ENCODE data around the gene MTIF2. TPM values are rescaled to one million over a fixed set of nuclear protein-coding genes. Genes with fewer than 3 reads are reported as not detected.
"Not testable (repeated sequence)": the region's sequence is repeated elsewhere in the genome, so short reads cannot be mapped to it uniquely, and the experiment has no call there.

Gene MTIF2
- total RNA-seq, 1 experiment from 2014 or later = 49.8 TPM

GRCh38 chr2:55279214-55279835 is 10.3 kb upstream of the MTIF2 start:
- H3K4me1 ChIP-seq (ENCODE audit: control insufficient read depth in 1 of 2, insufficient read depth in 2 of 2, low read length in 2 of 2) = peaks cover 0 to 16% of the 10 kb centered on the region in 2 experiments; a peak in 2 of 4 replicates
- H3K4me2 ChIP-seq (ENCODE audit: low read length); RAD21 ChIA-PET (ENCODE audit: low non-redundant PET in 1 of 2, low total read pairs in 2 of 2, uncharacterized antibody in 2 of 2, unreplicated experiment in 2 of 2): not testable (repeated sequence)

GRCh38 chr2:55277310-55277709 is 8.3 kb upstream of the MTIF2 start:
- H3K4me1 ChIP-seq (ENCODE audit: control insufficient read depth in 1 of 2, insufficient read depth in 2 of 2, low read length in 2 of 2) = peaks cover 0 to 11% of the 10 kb centered on the region in 2 experiments; a peak in 1 of 4 replicates
- H3K27ac ChIP-seq (ENCODE audit: low read depth, low read length) = no peak overlapping the region
- RAD21 ChIA-PET (ENCODE audit: low non-redundant PET in 1 of 2, low total read pairs in 2 of 2, uncharacterized antibody in 2 of 2, unreplicated experiment in 2 of 2) = interaction anchor here in 1 of 2 experiments (0.6 kb wide), 1 partner anchor 16 kb away, joined by 3 read pairs; no protein-coding TSS in a partner anchor
- no peak overlapping the region for H3K9ac ChIP-seq (ENCODE audit: low read length)
- H3K36me3 ChIP-seq (ENCODE audit: control insufficient read depth in 1 of 2, insufficient read depth in 2 of 2, low read length in 2 of 2) = no peaks in the 10 kb centered on the region
- no peaks in the 10 kb centered on the region for H3K79me2 ChIP-seq (ENCODE audit: insufficient read depth, low read length)
- POLR2A ChIA-PET = no interaction called here
- H4K20me1 ChIP-seq (ENCODE audit: insufficient read depth) = no peaks in the 10 kb centered on the region
- no TSS peak for BruUV-seq (replicated peaks)
- H3K4me2 ChIP-seq (ENCODE audit: low read length) = no peak overlapping the region
- TF ChIP-seq ZFX (IDR thresholded peaks at IDR 0.05) = no peak
- no peak for TF ChIP-seq CBX3 (IDR thresholded peaks at IDR 0.05; ENCODE audit: low read depth)
- no peak for TF ChIP-seq RAD21 (IDR thresholded peaks at IDR 0.05; ENCODE audit: low read depth)
- no peak for TF ChIP-seq POLR2A (IDR thresholded peaks at IDR 0.05; ENCODE audit: borderline replicate concordance, extremely low read depth, insufficient read depth, insufficient read length)
- no peak for TF ChIP-seq SP1 (IDR thresholded peaks at IDR 0.05; ENCODE audit: low read depth)
- no peak for TF ChIP-seq POLR2AphosphoS5 (IDR thresholded peaks at IDR 0.05; ENCODE audit: low read depth, low read length)
- ATAC-seq (no peak), DNase-seq (ENCODE audit: low read depth, low spot score) (no peak)
- intact Hi-C loops (cut with micrococcal nuclease) = no loop called here
- CTCF ChIA-PET = no interaction called here
- H3K27me3 ChIP-seq (ENCODE audit: insufficient read depth, low read length) = no peaks in the 10 kb centered on the region
- H3K9me2 ChIP-seq (ENCODE audit: insufficient read depth) = no peaks in the 10 kb centered on the region
- H3K4me3 ChIP-seq (replicated peaks in 1 of 2; ENCODE audit: low read depth in 1 of 2, low read length in 2 of 2) = no peak overlapping the region
- no peak overlapping the region for H2AFZ ChIP-seq (ENCODE audit: low read depth, low read length, poor library complexity, severe bottlenecking)
- H3K9me3 ChIP-seq (ENCODE audit: control insufficient read depth in 1 of 2, insufficient read depth in 1 of 2, low read depth in 1 of 2, low read length in 2 of 2) = no peaks in the 10 kb centered on the region

More at GRCh38 chr2:55279214-55279835, 10.3 kb upstream of the MTIF2 start:
- H3K27ac ChIP-seq (ENCODE audit: low read depth, low read length); H3K9me2 ChIP-seq (ENCODE audit: insufficient read depth); BruUV-seq (replicated peaks); H3K27me3 ChIP-seq (ENCODE audit: insufficient read depth, low read length); CTCF ChIA-PET; POLR2A ChIA-PET; H2AFZ ChIP-seq (ENCODE audit: low read depth, low read length, poor library complexity, severe bottlenecking); H3K4me3 ChIP-seq (replicated peaks in 1 of 2; ENCODE audit: low read depth in 1 of 2, low read length in 2 of 2); H4K20me1 ChIP-seq (ENCODE audit: insufficient read depth); ATAC-seq; H3K36me3 ChIP-seq (ENCODE audit: control insufficient read depth in 1 of 2, insufficient read depth in 2 of 2, low read length in 2 of 2); intact Hi-C loops (cut with micrococcal nuclease); H3K79me2 ChIP-seq (ENCODE audit: insufficient read depth, low read length); DNase-seq (ENCODE audit: low read depth, low spot score); H3K9ac ChIP-seq (ENCODE audit: low read length); H3K9me3 ChIP-seq (ENCODE audit: control insufficient read depth in 1 of 2, insufficient read depth in 1 of 2, low read depth in 1 of 2, low read length in 2 of 2): not testable (repeated sequence)

GRCh38 chr2:55274346-55274745 is 5.3 kb upstream of the MTIF2 start:
- H3K79me2 ChIP-seq (ENCODE audit: insufficient read depth, low read length); H2AFZ ChIP-seq (ENCODE audit: low read depth, low read length, poor library complexity, severe bottlenecking); POLR2A ChIA-PET; H4K20me1 ChIP-seq (ENCODE audit: insufficient read depth); H3K4me1 ChIP-seq (ENCODE audit: control insufficient read depth in 1 of 2, insufficient read depth in 2 of 2, low read length in 2 of 2); H3K27ac ChIP-seq (ENCODE audit: low read depth, low read length); DNase-seq (ENCODE audit: low read depth, low spot score); H3K4me2 ChIP-seq (ENCODE audit: low read length); H3K36me3 ChIP-seq (ENCODE audit: control insufficient read depth in 1 of 2, insufficient read depth in 2 of 2, low read length in 2 of 2); CTCF ChIA-PET; H3K9me2 ChIP-seq (ENCODE audit: insufficient read depth); BruUV-seq (replicated peaks); H3K4me3 ChIP-seq (replicated peaks in 1 of 2; ENCODE audit: low read depth in 1 of 2, low read length in 2 of 2); H3K9me3 ChIP-seq (ENCODE audit: control insufficient read depth in 1 of 2, insufficient read depth in 1 of 2, low read depth in 1 of 2, low read length in 2 of 2); intact Hi-C loops (cut with micrococcal nuclease); H3K27me3 ChIP-seq (ENCODE audit: insufficient read depth, low read length); ATAC-seq; H3K9ac ChIP-seq (ENCODE audit: low read length): not testable (repeated sequence)
- RAD21 ChIA-PET (ENCODE audit: low non-redundant PET in 1 of 2, low total read pairs in 2 of 2, uncharacterized antibody in 2 of 2, unreplicated experiment in 2 of 2) = interaction anchor here in 1 of 2 experiments (0.6 kb wide), 1 partner anchor 155 kb away, joined by 5 read pairs; no protein-coding TSS in a partner anchor
